Measurements from ENCODE around the gene CPB2. TPM values are rescaled to one million over a fixed set of nuclear protein-coding genes. Genes with fewer than 3 reads are reported as not detected.

The CPB2 gene
- total RNA-seq, 4 donors from 2014 or later: not detected

GRCh38 chr13:46057256-46058015, 47.4 kb downstream of the CPB2 start:
- WGBS, 2 donors (ENCODE audit: low coverage in 1 of 2): 70 to 76% methylated on average over 5 of the region's 5 CpGs
- Histone ChIP-seq H3K9me3 (no peaks in the 10 kb centered on the region), H3K4me3 (no peak overlapping the region), H3K36me3 (no peaks in the 10 kb centered on the region), H3K27ac (no peak overlapping the region), H3K27me3 (no peaks in the 10 kb centered on the region), H3K4me1 (peaks cover 0 to 10% (median 5%) of the 10 kb centered on the region in 4 donors)
- no peak for TF ChIP-seq CTCF (IDR thresholded peaks at IDR 0.05)
- TF ChIP-seq EP300 (IDR thresholded peaks at IDR 0.05; ENCODE audit: low read depth): no peak
- TF ChIP-seq POLR2AphosphoS5 (IDR thresholded peaks at IDR 0.05): no peak
- no peak for TF ChIP-seq POLR2A (IDR thresholded peaks at IDR 0.05)
- no peak for DNase-seq
- intact Hi-C loops (cut with DNase I; ENCODE audit: low total_unique reads) (no loop called here), in situ Hi-C loops (cut with MboI; ENCODE audit: low pct_ligation_motif_present in 1 of 4, low pct_unique_long_range_greater_than_20kb in 1 of 4, low sequenced_read_pairs in 3 of 4) (no loop called here)

- peak overlapping the region; percentile 40 to 97 (median 90) for H3K4me3 ChIP-seq
- H3K4me1 ChIP-seq: peaks cover 7 to 32% (median 23%) of the 10 kb centered on the region in 4 donors
- TF ChIP-seq EP300 (IDR thresholded peaks at IDR 0.05; ENCODE audit: low read depth) (no peak), POLR2AphosphoS5 (IDR thresholded peaks at IDR 0.05) (no peak), CTCF (IDR thresholded peaks at IDR 0.05) (no peak), POLR2A (IDR thresholded peaks at IDR 0.05) (no peak)
- in situ Hi-C loops (cut with MboI; ENCODE audit: low pct_ligation_motif_present in 1 of 4, low pct_unique_long_range_greater_than_20kb in 1 of 4, low sequenced_read_pairs in 3 of 4): no loop called here
- H3K9me3 ChIP-seq: no peaks in the 10 kb centered on the region
- WGBS, 2 donors (ENCODE audit: low coverage in 1 of 2): 28 to 48% methylated on average over 14 to 18 of the region's 18 CpGs
- intact Hi-C loops (cut with DNase I; ENCODE audit: low total_unique reads): no loop called here
- H3K36me3 ChIP-seq: no peaks in the 10 kb centered on the region
- H3K27ac ChIP-seq: peak overlapping the region; percentile 92 to 98 (median 95)
- no peaks in the 10 kb centered on the region for H3K27me3 ChIP-seq
- DNase-seq: no peak
Measured at GRCh38 chr13:46053162-46054012, 51.4 kb downstream of the CPB2 start.

GRCh38 chr13:46052319-46053161, 52.3 kb downstream of the CPB2 start, which contains the start of gene ZC3H13:
TSS of gene ZC3H13 (minus strand) at chr13:46052746. CDS start at chr13:46045507, 7,239 bp downstream.
- peaks cover 7 to 32% (median 23%) of the 10 kb centered on the region in 4 donors for H3K4me1 ChIP-seq
- in situ Hi-C loops (cut with MboI; ENCODE audit: low pct_ligation_motif_present in 1 of 4, low pct_unique_long_range_greater_than_20kb in 1 of 4, low sequenced_read_pairs in 3 of 4) (no loop called here), intact Hi-C loops (cut with DNase I; ENCODE audit: low total_unique reads) (no loop called here)
- DNase-seq: peak; percentile 94
- H3K27ac ChIP-seq: peak within 1 kb of the TSS; percentile 92 to 98 (median 95)
- no peaks in the 10 kb centered on the region for H3K36me3 ChIP-seq
- H3K9me3 ChIP-seq: no peaks in the 10 kb centered on the region
- H3K27me3 ChIP-seq: no peaks in the 10 kb centered on the region
- 0 to 1% methylated on average over 13 to 55 of the region's 57 CpGs for WGBS, 2 donors (ENCODE audit: low coverage in 1 of 2)
- TF ChIP-seq EP300 (IDR thresholded peaks at IDR 0.05; ENCODE audit: low read depth) (no peak), POLR2A (IDR thresholded peaks at IDR 0.05) (peak; percentile 81), POLR2AphosphoS5 (IDR thresholded peaks at IDR 0.05) (peak; percentile 79 to 81 (median 81)), CTCF (IDR thresholded peaks at IDR 0.05) (peak; percentile 25 to 70 (median 38))
- H3K4me3 ChIP-seq: peak within 1 kb of the TSS; percentile 88 to 97 (median 92)

Data from transverse colon (tissue), 4 donors.